ENCODE results near the gene HMCN1. TPM values are rescaled to one million over a fixed set of nuclear protein-coding genes. Genes with fewer than 3 reads are reported as not detected.

HMCN1 gene
- polyA plus RNA-seq, 1 experiment, result 20.9 TPM

DNA sequence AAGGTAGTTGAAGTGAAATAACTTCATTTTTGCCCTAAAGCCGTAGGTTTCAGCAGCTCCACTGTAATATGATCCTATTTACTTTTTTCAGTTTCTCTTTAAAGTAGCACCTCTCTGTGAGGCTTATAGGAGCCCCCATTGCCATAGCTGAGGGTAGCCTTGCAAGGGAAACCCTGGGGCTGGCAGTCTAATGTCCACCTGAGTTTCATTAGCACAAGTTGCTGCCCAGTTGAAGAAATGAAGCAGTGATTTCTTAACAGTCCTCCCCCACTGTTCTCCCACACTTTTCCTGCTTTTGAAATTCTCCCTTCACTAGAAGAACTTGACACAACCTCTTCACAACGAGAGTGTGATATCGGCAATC is 1.5 kb downstream of the HMCN1 start:
- Histone ChIP-seq H3K9me3 (ENCODE audit: control insufficient read depth, insufficient read depth, low read length) (no peaks in the 10 kb centered on the region), H3K27me3 (ENCODE audit: control insufficient read depth, insufficient read depth, low read length) (no peaks in the 10 kb centered on the region), H3K4me3 (ENCODE audit: low read depth, low read length) (peak overlapping the region; percentile 64), H3K27ac (ENCODE audit: low read depth, low read length) (no peak overlapping the region)
- CTCF ChIA-PET, result interaction anchor here (1.7 to 3.6 kb wide), 2 partner anchors 16 to 477 kb away, joined by 5 to 32 read pairs; no protein-coding TSS in a partner anchor
- POLR2A ChIA-PET, result no interaction called here
- TF ChIP-seq, protein P1, sequence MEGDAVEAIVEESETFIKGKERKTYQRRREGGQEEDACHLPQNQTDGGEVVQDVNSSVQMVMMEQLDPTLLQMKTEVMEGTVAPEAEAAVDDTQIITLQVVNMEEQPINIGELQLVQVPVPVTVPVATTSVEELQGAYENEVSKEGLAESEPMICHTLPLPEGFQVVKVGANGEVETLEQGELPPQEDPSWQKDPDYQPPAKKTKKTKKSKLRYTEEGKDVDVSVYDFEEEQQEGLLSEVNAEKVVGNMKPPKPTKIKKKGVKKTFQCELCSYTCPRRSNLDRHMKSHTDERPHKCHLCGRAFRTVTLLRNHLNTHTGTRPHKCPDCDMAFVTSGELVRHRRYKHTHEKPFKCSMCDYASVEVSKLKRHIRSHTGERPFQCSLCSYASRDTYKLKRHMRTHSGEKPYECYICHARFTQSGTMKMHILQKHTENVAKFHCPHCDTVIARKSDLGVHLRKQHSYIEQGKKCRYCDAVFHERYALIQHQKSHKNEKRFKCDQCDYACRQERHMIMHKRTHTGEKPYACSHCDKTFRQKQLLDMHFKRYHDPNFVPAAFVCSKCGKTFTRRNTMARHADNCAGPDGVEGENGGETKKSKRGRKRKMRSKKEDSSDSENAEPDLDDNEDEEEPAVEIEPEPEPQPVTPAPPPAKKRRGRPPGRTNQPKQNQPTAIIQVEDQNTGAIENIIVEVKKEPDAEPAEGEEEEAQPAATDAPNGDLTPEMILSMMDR (IDR thresholded peaks at IDR 0.05; ENCODE audit: low read depth, low read length), result no peak
- DNase-seq (ENCODE audit: low read depth, low spot score), result no peak

DNA sequence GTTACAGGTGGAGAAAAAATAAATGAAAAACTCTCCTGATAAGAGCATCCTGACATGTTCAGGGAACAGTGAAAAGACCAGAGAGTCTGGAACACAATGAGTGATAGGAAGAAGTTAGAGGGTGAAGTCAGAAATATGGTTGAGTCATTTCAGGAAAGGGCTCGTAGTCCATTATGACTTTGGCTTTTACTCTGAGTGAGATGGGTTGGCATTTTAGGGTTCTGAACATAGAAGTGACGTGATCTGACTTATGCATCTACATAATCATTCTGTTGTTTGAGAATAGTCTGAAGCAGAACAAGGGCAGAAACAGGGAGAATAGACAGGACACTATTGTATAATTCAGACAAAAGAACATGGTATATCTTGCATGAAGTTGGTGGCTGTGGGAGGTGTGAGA is 5.8 kb downstream of the HMCN1 start:
- H3K9me3 ChIP-seq (ENCODE audit: control insufficient read depth, insufficient read depth, low read length), result no peaks in the 10 kb centered on the region
- no peak for DNase-seq (ENCODE audit: low read depth, low spot score)
- CTCF ChIA-PET, result no interaction called here
- TF ChIP-seq, protein P1 (IDR thresholded peaks at IDR 0.05; ENCODE audit: low read depth, low read length), result no peak
- H3K27me3 ChIP-seq (ENCODE audit: control insufficient read depth, insufficient read depth, low read length), result no peaks in the 10 kb centered on the region
- H3K27ac ChIP-seq (ENCODE audit: low read depth, low read length), result no peak overlapping the region
- POLR2A ChIA-PET, result no interaction called here
- H3K4me3 ChIP-seq (ENCODE audit: low read depth, low read length), result no peak overlapping the region

DNA sequence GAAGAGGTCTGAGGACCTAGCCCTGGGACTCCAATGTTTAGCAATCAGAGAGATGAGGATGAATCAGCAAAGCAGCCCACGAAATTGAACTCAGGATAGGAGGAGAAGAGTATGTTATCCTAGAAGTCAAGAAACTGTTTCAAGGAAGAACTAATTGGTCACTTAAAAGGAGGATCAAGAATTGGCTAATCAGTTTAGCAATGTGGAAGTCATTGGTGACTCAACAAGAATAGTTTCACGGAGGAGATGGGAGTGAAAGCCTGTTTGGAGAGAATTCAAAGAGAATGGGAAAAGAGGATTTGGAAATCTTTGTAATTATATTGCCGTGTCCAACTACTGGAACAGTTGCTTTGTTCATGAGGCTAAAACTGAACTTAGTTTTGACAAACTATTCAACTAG is 7.4 kb downstream of the HMCN1 start:
- no peak overlapping the region for H3K4me3 ChIP-seq (ENCODE audit: low read depth, low read length)
- DNase-seq (ENCODE audit: low read depth, low spot score), result no peak
- CTCF ChIA-PET, result no interaction called here

DNA sequence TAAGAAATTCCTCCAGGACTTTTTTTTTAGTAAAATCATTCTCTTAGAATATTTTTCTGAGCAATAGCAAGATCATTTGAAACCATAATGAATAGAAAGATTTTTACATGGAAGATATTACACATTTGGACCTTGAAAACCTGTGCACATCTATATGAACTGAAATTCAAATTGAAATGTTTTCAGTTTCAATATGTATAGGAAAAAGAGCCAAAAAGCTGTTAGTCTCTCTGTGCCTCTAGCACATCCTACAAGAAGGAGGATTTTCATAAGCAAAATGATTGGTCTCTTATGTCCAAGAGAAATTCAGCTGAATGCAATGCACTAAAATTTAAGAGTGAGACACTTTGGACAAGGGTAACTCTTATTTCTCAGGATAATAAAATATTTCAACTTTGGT is 8.2 kb downstream of the HMCN1 start:
- no peak overlapping the region for H3K4me3 ChIP-seq (ENCODE audit: low read depth, low read length)
- H3K9me3 ChIP-seq (ENCODE audit: control insufficient read depth, insufficient read depth, low read length), result no peaks in the 10 kb centered on the region
- no peak for DNase-seq (ENCODE audit: low read depth, low spot score)
- TF ChIP-seq, protein P1 (IDR thresholded peaks at IDR 0.05; ENCODE audit: low read depth, low read length), result no peak
- no peak overlapping the region for H3K27ac ChIP-seq (ENCODE audit: low read depth, low read length)
- ChIA-PET POLR2A (no interaction called here), CTCF (no interaction called here)
- H3K27me3 ChIP-seq (ENCODE audit: control insufficient read depth, insufficient read depth, low read length), result no peaks in the 10 kb centered on the region

More for the DNA sequence above, 7.4 kb downstream of the HMCN1 start:
- H3K27ac ChIP-seq (ENCODE audit: low read depth, low read length), result no peak overlapping the region
- no peaks in the 10 kb centered on the region for H3K9me3 ChIP-seq (ENCODE audit: control insufficient read depth, insufficient read depth, low read length)
- TF ChIP-seq, protein P1 (IDR thresholded peaks at IDR 0.05; ENCODE audit: low read depth, low read length), result no peak
- no peaks in the 10 kb centered on the region for H3K27me3 ChIP-seq (ENCODE audit: control insufficient read depth, insufficient read depth, low read length)
- POLR2A ChIA-PET, result no interaction called here

DNA sequence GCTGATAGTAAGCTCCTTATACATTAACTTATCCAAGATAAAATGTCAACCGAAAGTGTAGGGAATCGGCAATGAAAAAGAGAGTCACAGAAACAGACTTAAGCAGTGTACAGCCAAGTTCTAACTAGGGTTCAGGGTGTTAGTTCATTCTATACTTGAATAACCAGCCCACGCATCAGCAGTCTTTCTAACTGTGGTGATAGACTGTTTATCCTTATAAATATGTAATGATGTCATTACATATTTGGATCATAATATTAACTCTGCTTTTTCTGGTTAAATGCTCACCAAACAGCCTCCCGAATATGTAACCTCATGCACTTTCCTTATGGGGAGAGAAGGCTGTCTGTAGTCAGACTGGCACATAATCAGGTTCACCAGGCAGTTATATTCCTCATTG is 11.0 kb downstream of the HMCN1 start:
- no peaks in the 10 kb centered on the region for H3K27me3 ChIP-seq (ENCODE audit: control insufficient read depth, insufficient read depth, low read length)
- no peak for DNase-seq (ENCODE audit: low read depth, low spot score)
- CTCF ChIA-PET, result interaction anchor here (0.9 kb wide), 1 partner anchor 25 kb away, joined by 3 read pairs; no protein-coding TSS in a partner anchor
- TF ChIP-seq, protein P1 (IDR thresholded peaks at IDR 0.05; ENCODE audit: low read depth, low read length), result no peak
- POLR2A ChIA-PET, result no interaction called here
- H3K9me3 ChIP-seq (ENCODE audit: control insufficient read depth, insufficient read depth, low read length), result no peaks in the 10 kb centered on the region
- H3K4me3 ChIP-seq (ENCODE audit: low read depth, low read length), result no peak overlapping the region
- no peak overlapping the region for H3K27ac ChIP-seq (ENCODE audit: low read depth, low read length)
